Measurements from ENCODE around the gene INPP5D.
A peak's percentile ranks its signal among the peaks of the same experiment; 100 is the strongest.
"Not testable (repeated sequence)": the region's sequence is repeated elsewhere in the genome, so short reads cannot be mapped to it uniquely, and the experiment has no call there.

The INPP5D gene

DNA sequence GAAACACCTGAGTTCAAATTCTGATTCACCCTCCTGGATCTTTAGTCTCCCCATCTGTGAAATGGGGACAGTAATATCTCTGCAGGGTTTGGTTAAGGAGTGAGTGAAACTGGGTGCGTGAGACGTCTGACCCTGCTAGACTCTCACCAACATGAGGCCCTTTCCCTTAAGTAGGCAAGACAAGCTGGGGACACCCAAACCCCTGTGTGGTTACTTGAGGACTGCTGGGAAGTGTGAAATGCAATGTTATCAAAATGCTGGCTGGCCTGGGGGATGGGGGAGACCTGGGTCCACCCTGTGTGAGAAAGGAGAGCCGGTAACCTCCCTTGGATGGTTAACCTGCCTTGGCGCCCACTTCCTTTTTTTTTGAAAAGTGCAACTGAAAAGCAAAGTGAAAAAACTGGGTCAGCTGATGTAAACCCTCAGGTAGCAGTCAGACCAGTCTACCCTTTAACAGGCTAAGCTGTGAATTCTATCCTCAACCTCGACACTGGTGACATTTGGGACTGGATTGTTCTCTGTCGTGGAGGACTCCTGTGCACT, 82.3 kb downstream of the INPP5D start:
- peak; percentile 27 for DNase-seq (ENCODE audit: low spot score)

GRCh38 chr2:233143700-233144331, 83.7 kb downstream of the INPP5D start:
- DNase-seq (ENCODE audit: low spot score), result no peak

DNA sequence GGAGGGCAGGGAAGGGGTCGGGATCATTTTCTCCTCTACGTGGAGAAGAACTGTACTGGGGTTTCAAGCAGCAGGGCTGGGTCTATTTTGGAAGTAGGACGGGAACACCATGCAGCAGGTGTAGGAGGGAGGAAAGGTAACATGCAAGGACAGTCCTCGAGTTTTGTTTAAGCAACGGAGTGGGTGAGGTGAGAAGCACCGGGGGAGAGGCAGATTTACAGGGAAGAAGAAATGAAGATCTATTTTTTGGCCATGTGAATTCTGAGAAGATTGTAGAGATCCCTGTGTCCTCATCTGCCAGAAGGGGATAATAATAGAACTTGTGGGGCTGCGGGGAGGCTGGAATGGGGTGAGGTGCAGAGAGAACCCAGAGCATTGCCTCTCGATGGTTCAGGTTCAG, 85.6 kb downstream of the INPP5D start:
- DNase-seq (ENCODE audit: low spot score), result no peak

DNA sequence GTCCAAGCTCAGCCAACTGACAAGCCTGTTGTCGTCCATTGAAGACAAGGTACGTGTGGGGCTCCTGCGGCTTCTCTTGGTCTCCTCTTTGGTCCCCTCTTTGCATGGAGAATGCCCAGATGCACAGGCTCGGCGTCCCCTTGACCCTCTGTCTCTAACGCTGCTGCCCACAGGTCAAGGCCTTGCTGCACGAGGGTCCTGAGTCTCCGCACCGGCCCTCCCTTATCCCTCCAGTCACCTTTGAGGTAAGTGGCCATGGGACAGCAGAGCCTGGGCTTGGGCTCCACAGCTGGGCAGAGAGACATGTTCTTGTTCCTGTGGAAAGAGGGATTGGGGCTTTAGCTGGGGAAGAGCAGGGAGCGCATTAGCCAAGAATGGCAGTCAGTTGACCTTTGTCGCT, 86.1 kb downstream of the INPP5D start:
- DNase-seq (ENCODE audit: low spot score), result no peak

DNA sequence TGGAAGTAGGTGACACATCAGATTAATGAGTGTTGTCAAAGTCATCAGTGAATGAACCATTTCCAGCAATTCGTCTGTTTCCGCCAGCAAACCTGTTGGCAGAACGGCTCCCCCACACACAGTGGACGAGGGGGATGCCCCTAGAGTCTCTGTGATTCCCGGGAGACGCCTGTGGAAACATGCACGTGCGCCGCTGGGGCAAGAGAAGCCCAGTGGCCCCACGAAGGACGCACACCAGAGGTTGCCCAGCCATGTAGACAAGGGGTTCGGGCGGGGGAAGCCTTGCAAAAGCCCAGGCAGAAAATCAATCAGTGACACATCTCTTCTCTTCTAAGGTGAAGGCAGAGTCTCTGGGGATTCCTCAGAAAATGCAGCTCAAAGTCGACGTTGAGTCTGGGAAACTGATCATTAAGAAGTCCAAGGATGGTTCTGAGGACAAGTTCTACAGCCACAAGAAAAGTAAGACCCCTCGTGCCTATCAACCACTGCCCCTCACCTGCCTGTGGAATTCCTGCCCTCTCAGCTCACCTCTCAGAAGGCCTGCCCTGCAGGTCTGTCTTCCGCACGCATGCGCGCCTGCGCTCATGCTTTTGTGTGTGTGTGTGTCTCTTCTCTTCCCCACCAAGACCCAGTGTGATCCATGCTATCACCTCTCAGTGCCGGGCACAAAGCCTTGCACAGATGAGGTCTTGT, 87.1 kb downstream of the INPP5D start:
- no peak for DNase-seq (ENCODE audit: low spot score)

GRCh38 chr2:233147829-233148167, 87.7 kb downstream of the INPP5D start:
- DNase-seq (ENCODE audit: low spot score), result no peak

- no peak for DNase-seq (ENCODE audit: low spot score)
Measured at GRCh38 chr2:233148354-233148753, 88.2 kb downstream of the INPP5D start.

DNA sequence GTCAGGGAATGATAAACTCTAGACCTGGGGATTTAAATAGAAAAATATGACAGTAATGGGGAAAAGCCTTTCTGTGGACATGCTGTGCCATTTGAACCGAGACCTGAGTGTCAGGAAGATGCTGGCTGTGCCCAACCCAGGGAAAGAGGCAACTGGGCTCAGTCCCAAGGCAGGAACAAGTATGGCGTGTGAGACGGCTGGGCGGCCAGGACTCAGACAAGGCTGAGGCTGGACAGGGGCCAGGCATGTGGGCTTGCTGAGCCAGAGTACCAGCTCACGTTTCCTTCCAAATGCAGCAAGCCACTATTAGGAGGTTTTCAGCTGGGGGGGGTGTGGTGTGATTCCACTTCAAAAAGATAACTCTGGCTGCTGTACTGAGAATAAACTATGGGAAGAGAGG, 92.4 kb downstream of the INPP5D start:
- no peak for DNase-seq (ENCODE audit: low spot score)

- DNase-seq (ENCODE audit: low spot score), result no peak
Measured at GRCh38 chr2:233153146-233153798, 93.1 kb downstream of the INPP5D start.

DNA sequence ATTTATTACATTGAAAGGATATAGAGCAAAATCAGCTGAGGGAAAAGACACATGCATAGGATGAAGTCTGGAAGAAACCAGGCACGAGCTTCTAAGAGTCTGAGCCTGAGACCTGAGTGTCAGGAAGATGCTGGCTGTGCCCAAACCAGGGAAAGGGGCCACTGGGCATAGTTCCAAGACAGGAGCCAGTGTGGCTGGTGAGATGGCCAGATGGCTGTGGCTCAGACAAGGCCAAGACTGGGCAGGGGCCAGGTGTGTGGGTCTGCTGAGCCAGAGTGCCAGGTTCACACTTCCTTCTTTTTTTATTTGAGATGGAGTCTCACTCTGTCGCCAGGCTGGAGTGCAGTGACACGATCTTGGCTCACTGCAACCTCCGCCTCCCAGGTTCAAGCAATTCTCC, 95.9 kb downstream of the INPP5D start:
- DNase-seq (ENCODE audit: low spot score), result no peak

GRCh38 chr2:233156461-233156860, 96.3 kb downstream of the INPP5D start:
- DNase-seq (ENCODE audit: low spot score), result not testable (repeated sequence)

- DNase-seq (ENCODE audit: low spot score), result no peak
Measured at GRCh38 chr2:233161730-233162129, 101.6 kb downstream of the INPP5D start.

GRCh38 chr2:233162770-233163169, 102.6 kb downstream of the INPP5D start:
- DNase-seq (ENCODE audit: low spot score), result no peak

- DNase-seq (ENCODE audit: low spot score), result no peak
Measured at GRCh38 chr2:233163486-233164103, 103.5 kb downstream of the INPP5D start.

- no peak for DNase-seq (ENCODE audit: low spot score)
Measured at GRCh38 chr2:233164128-233164635, 104.0 kb downstream of the INPP5D start.

- DNase-seq (ENCODE audit: low spot score), result no peak
Measured at GRCh38 chr2:233164967-233165366, 104.8 kb downstream of the INPP5D start.

DNA sequence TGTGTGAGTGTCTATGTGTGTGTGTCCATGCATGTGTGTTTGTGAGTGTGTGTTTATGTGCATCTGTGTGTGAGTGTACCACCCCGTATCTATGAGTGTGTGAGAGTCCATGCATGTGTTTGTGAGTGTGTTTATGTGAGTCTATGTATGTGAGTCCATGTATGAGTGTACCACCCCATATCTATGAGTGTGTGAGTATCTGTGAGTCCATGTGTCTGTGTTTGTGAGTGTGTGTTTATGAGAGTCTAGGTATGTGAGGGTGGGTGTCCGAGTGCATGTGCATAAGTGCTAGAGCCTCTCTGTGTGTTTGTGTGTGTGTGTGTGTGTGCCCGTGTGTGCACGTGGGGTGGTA, 105.4 kb downstream of the INPP5D start:
- DNase-seq (ENCODE audit: low spot score), result no peak

GRCh38 chr2:233165895-233166661, 105.9 kb downstream of the INPP5D start:
- peak; percentile 40 for DNase-seq (ENCODE audit: low spot score)

- no peak for DNase-seq (ENCODE audit: low spot score)
Measured at GRCh38 chr2:233168445-233168844, 108.3 kb downstream of the INPP5D start.

GRCh38 chr2:233168919-233169318, 108.8 kb downstream of the INPP5D start:
- DNase-seq (ENCODE audit: low spot score), result no peak

GRCh38 chr2:233171344-233171743, 111.2 kb downstream of the INPP5D start:
- DNase-seq (ENCODE audit: low spot score), result no peak

DNA sequence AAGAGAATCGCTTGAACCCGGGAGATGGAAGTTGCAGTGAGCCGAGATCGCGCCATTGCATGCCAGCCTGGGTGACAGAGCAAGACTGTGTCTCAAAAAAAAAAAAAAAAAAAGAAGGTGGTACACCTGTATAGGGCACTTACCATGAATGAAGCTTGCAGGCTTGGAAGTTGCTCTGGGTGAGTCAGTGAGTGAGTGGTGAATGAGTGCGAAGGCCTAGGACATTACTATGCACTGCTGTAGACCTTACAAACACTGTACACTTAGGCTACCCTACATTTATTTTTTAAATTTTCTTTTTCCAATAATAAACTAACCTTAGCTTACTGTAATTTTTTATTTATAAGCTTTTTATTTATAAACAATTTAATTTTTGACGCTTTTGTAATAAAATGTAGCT, 113.0 kb downstream of the INPP5D start:
- DNase-seq (ENCODE audit: low spot score), result no peak

Data from CD4-positive, alpha-beta T cell treated with Interleukin-6 at 100 ng/mL for 8 hours (primary cell).